GM18508 (cell line): ENCODE data around the gene VSIR.

Experiments used
- ATAC-seq: cut with Tn5 transposase; IDR thresholded peaks from one replicate; pipeline ENCODE4 v1.9.1; 2021; ENCODE audit warnings: moderate number of reproducible peaks; ENCODE audit not compliant: insufficient read depth, unreplicated experiment

VSIR gene

GRCh38 chr10:71766717-71767419 is 6.5 kb downstream of the VSIR start:
- no peak for ATAC-seq

- no peak for ATAC-seq
Observed at GRCh38 chr10:71765906-71766716, 7.2 kb downstream of the VSIR start.

GRCh38 chr10:71765176-71765904 is 8.0 kb downstream of the VSIR start:
- ATAC-seq = no peak

GRCh38 chr10:71763352-71764127 is 9.8 kb downstream of the VSIR start:
- ATAC-seq = no peak

- ATAC-seq = no peak
Observed at GRCh38 chr10:71762324-71762723, 11.0 kb downstream of the VSIR start.

GRCh38 chr10:71761541-71762113 is 11.7 kb downstream of the VSIR start:
- ATAC-seq = no peak

- ATAC-seq = no peak
Observed at GRCh38 chr10:71761105-71761511, 12.2 kb downstream of the VSIR start.

GRCh38 chr10:71757399-71757922 is 15.9 kb downstream of the VSIR start:
- no peak for ATAC-seq

GRCh38 chr10:71756311-71757191 is 16.8 kb downstream of the VSIR start:
- no peak for ATAC-seq

GRCh38 chr10:71755179-71755879 is 18.0 kb downstream of the VSIR start:
- no peak for ATAC-seq

GRCh38 chr10:71754562-71754961 is 18.8 kb downstream of the VSIR start:
- ATAC-seq = no peak

- no peak for ATAC-seq
Observed at GRCh38 chr10:71753960-71754505, 19.3 kb downstream of the VSIR start.

- ATAC-seq = no peak
Observed at GRCh38 chr10:71753091-71753959, 20.0 kb downstream of the VSIR start.

- ATAC-seq = no peak
Observed at GRCh38 chr10:71752391-71753090, 20.8 kb downstream of the VSIR start.

GRCh38 chr10:71751515-71752224 is 21.6 kb downstream of the VSIR start:
- no peak for ATAC-seq

GRCh38 chr10:71750986-71751385 is 22.3 kb downstream of the VSIR start:
- no peak for ATAC-seq
